Mononuclear cell (primary cell): Measurements from ENCODE around the gene LAMA1. TPM values are rescaled to one million over a fixed set of nuclear protein-coding genes. Genes with fewer than 3 reads are reported as not detected.

Source experiments
- H3K27me3 ChIP-seq: 2 replicates; pipeline ENCODE4 v1.6.0; 2011; ENCODE audit warnings: low read length, control low read depth; ENCODE audit not compliant: insufficient read depth
- H3K4me1 ChIP-seq: 2 replicates; pipeline ENCODE4 v1.5.1; 2011; ENCODE audit warnings: mild to moderate bottlenecking, low read length, control low read depth; ENCODE audit not compliant: insufficient read depth
- H3K4me3 ChIP-seq: 2 replicates; pipeline ENCODE4 v1.5.1; 2011; ENCODE audit warnings: mild to moderate bottlenecking, low read length, moderate library complexity
- H3K9me3 ChIP-seq: 2 replicates; pipeline ENCODE4 v1.5.1; 2011; ENCODE audit warnings: low read depth, mild to moderate bottlenecking, control low read depth, low read length
- total RNA-seq: library from RNA; depleted of rRNA; stranded (reverse); fragments of >200 nt; gene quantifications from one replicate; pipeline ENCODE4 v1.2.3, GENCODE V29; 2012

The LAMA1 gene
- total RNA-seq, 1 donor = not detected

DNA sequence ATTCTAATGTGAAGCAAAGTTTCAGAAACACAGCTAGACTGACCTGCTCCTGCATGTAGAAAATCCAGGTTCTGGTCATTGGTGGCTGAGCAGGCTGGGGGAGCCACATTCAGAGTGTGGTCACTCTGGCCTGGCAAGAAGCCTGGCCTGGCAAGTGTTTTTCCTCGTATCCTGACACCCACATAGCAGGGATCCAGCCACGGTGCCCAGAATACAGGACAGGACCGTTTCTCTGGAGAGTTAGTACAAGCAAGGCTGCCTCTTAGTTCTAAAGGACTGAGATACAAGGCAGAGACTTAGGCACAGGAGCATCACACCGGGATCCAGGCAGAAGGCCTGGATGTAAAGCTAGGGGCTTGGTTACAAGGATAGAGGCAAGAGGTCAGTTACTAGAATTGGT lies 4.8 kb upstream of the LAMA1 start:
- Histone ChIP-seq H3K4me1 (no peaks in the 10 kb centered on the region), H3K27me3 (peaks cover 16% of the 10 kb centered on the region), H3K9me3 (no peaks in the 10 kb centered on the region), H3K4me3 (no peak overlapping the region)

DNA sequence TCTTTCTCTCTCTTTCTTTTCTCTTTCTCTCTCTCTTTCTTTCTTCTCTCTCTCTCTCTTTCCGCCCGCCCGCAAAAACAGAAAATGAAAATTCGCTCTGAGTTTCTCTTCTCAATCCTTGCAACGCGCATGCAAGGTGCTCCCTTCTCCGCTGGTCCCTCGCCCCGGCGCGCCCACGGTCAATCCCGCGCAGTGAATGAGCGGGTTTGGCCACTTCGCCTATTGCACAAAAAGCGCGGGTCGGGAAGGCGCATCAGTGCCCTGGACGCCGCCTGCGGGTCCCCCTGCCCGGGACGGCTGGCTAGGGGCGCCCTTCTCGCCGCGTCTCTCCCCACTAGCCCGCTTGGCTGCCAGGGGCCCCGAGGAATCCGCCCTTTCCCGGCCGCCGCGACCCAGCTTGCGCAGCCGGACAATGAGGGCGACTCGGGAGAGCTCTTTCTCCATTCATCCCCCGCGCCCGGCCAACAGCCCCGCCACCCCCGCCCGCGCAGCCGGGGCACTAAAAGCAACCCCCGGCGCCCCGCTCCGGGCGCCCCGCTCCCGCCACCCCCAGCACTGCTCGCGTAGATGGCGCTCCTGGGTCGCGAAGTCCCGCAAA lies 706 bp downstream of the LAMA1 start:
- H3K27me3 ChIP-seq = peaks cover 42% of the 10 kb centered on the region
- no peaks in the 10 kb centered on the region for H3K9me3 ChIP-seq
- H3K4me1 ChIP-seq = no peaks in the 10 kb centered on the region
- no peak overlapping the region for H3K4me3 ChIP-seq

DNA sequence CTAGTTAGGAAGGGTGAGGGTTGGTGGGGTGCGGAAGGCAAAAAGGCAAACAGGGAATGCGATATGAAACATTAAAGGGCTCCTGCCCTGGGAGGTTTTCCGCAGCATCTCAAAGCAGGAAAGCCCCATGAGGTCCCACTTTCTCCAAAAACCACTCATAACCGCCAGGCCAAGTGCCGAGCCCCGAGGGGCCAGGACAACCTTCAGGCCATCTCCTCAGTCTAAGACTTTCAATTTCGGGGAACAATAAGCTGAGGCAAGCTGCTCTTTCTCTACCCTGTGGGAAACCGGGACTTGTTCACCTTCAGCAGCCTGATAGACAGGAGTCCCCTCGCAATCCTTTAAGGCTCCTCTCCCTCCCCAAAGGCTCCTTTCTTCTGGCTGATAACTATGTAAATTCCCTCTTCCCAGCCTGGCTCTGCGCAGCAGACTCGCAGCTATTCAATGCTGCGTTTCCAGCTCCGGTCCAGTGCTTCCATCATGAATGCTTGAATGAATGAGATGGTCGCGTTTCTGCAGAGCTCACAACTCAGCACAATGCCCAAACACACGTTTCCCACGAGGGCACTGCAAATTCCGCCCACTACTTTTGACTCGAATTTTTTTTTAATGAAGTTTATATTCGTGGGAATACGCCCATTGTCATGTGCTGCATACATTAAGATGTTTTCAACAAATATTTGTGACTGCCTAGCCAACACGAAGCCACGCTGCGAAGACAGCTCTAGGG lies 1.4 kb downstream of the LAMA1 start:
- Histone ChIP-seq H3K4me1 (no peaks in the 10 kb centered on the region), H3K9me3 (no peaks in the 10 kb centered on the region), H3K4me3 (no peak overlapping the region), H3K27me3 (peaks cover 42% of the 10 kb centered on the region)

DNA sequence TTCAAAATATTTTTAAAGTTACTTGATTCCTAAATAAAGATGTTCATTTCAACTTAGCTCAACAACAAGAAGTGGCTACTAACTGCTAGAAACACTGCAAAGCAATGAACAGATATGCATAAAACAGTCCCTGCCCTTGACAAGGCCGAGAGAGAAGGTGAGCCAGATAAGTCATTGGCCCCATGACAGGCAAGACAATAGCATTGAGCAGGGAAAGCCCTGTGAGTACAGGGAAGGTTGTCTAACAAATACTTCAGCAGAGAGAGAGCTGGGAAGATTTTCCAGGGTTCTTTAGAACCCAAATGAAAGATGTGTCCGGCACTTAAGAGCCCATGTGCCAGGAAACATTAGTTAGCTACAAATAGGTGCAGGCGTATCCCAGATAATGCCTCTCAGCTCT lies 4.7 kb downstream of the LAMA1 start:
- Histone ChIP-seq H3K4me1 (no peaks in the 10 kb centered on the region), H3K4me3 (no peak overlapping the region), H3K27me3 (peaks cover 26% of the 10 kb centered on the region), H3K9me3 (no peaks in the 10 kb centered on the region)

DNA sequence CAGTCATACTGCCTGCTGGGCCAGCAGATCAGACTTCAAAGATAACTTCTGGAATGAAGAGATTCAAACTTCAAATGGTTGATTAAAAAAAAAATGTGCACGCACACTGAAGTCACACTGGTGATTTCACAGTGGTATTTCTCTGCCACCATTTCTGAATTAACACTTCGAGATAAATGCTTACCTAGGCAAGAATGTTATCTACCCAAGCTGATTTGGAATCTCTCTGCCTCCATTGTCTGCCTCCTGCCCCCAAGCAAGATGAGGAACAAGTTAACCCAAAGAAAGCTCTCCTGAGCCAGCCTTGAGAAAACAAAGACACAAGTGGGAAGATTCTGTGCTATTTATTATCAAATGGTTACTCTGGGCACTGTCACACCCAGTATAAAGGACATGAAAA lies 6.5 kb downstream of the LAMA1 start:
- Histone ChIP-seq H3K9me3 (no peaks in the 10 kb centered on the region), H3K27me3 (peaks cover 19% of the 10 kb centered on the region), H3K4me3 (no peak overlapping the region), H3K4me1 (no peaks in the 10 kb centered on the region)

DNA sequence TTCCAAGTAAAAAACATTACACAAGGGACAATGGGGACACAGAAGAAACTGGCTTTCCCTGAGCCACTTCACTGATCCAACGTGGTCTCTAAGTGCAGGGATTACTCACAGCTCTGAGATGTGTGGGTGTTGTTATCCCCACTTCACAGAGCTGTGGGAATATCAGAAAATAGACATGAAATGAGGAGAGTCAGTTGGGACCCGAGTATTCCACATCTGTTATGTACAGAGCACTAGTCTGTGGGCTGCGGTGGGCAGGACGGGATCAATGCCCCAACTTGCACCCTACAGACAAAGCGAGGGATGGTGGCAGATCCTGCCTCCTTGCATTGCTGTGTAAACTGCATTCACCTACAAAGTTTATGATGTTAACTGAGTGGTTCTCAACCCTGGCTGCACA lies 11.7 kb downstream of the LAMA1 start:
- H3K9me3 ChIP-seq = no peaks in the 10 kb centered on the region
- H3K27me3 ChIP-seq = no peaks in the 10 kb centered on the region
- no peak overlapping the region for H3K4me3 ChIP-seq
- no peaks in the 10 kb centered on the region for H3K4me1 ChIP-seq

DNA sequence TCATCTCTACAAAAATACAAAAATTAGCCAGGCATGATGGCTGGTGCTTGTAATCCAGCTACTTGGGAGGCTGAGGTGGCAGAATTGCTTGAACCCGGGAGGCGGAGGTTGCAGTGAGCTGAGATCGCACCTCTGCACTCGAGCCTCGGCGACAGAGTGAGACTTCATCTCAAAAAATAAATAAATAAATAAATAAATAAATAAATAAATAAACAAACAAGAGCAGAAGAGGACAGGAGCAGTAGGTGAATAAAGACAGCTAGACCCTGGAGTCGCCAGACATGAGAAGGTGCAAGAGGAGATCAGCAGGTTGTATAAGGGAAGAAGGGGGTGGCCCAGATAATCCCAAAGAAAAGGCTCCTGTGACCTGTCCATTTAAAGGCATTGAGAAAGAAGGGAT lies 12.3 kb downstream of the LAMA1 start:
- Histone ChIP-seq H3K27me3 (no peaks in the 10 kb centered on the region), H3K4me3 (no peak overlapping the region), H3K4me1 (no peaks in the 10 kb centered on the region), H3K9me3 (no peaks in the 10 kb centered on the region)

DNA sequence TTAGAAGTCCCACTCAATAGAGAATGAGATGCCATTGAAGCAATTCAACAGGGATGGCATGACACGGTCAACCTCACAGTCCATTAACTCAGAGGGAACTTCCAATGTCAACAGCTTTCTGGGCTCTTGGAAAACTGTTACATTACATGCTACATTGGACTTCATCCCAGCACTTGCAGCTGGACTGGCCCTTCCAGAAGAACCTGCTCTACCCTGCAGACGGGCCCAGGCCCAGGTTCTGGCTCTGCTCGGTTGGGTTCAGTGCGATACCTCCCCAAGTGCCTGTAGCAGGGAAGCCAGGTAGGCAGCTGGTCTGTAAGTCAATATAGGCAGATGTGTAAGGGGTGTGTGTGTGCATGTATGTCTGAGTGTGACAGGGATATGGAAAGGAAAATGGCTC lies 12.9 kb downstream of the LAMA1 start:
- no peak overlapping the region for H3K4me3 ChIP-seq
- no peaks in the 10 kb centered on the region for H3K27me3 ChIP-seq
- no peaks in the 10 kb centered on the region for H3K9me3 ChIP-seq
- no peaks in the 10 kb centered on the region for H3K4me1 ChIP-seq

DNA sequence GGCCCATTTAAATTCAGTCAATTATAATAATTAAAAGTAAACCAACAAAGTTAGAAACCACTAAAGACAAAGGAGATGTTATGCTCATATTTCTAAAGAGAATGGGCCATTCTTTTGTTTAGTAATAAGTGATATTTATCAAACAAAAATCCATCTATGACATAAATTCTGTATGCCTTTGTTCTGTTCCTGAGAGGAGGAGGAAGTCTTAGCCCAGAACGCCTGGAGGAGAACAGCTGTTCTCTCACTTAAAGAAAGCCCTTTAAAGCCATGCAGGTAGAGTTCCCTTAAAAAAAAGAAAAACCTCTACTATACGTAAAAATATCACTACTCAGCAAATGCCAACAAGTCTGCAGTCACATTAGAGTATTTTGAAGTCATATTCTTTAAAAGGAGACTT lies 15.5 kb downstream of the LAMA1 start:
- no peaks in the 10 kb centered on the region for H3K9me3 ChIP-seq

DNA sequence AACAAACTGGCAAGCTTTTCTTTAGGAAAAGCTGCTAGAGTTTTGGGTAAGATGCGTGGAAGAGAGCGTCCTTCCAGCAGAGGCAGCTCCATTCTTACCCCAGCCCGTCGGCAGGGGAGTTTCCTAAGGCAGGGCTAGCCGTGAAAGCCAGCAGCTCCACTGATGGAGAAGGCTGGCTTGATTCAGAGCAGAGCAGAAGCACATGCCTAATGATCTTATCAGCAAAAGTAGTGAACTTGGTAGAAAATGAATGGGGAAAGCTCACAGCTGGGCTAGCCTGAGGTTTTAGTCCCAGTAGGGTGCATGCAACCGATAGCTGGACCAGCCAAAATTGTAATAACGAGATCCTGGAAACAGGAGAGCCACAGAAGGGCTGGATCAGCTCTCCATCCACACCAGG lies 20.8 kb downstream of the LAMA1 start:
- Histone ChIP-seq H3K4me3 (no peak overlapping the region), H3K9me3 (no peaks in the 10 kb centered on the region), H3K27me3 (no peaks in the 10 kb centered on the region), H3K4me1 (no peaks in the 10 kb centered on the region)

More for the DNA sequence above, 15.5 kb downstream of the LAMA1 start:
- Histone ChIP-seq H3K4me3 (no peak overlapping the region), H3K4me1 (no peaks in the 10 kb centered on the region), H3K27me3 (no peaks in the 10 kb centered on the region)

DNA sequence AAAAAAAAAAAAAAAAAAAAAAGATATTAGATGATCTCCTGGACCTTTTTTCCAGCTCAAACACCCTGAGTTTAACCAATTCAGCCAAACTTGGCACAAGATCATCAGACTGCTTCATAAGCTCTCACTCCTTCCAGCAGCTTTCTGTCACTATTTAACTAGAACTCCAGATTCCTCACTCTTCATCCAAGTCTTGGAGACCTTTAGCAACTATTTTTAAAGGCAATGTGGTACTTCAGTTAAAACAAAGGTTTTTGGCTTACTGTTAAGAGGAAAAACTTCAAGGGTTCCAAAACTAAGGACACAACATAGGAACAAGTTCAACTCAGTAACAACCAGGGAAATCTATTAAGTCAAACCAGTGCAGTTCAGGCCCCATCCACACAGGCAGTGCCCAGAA lies 23.2 kb downstream of the LAMA1 start:
- Histone ChIP-seq H3K4me3 (no peak overlapping the region), H3K27me3 (no peaks in the 10 kb centered on the region), H3K4me1 (no peaks in the 10 kb centered on the region), H3K9me3 (no peaks in the 10 kb centered on the region)

DNA sequence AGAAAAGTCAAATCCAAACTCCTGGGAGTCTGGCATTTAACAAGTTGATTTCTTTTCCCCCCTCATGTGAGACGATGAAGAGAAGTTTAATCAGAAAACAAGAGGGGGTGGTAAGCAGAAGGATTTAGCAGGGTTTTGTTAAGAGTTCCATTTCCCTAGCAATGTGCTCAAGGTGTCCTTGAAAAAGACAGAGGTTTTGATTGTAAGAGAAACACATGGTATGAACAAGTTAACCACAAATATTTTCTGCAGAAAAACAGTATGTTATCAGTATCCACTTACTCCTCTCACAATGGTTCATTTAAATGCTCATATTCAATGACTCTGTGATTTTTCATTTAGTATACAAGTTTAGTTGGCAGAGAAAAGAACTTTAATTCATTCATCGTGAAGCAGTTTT lies 26.8 kb downstream of the LAMA1 start:
- no peak overlapping the region for H3K4me3 ChIP-seq
- no peaks in the 10 kb centered on the region for H3K4me1 ChIP-seq
- no peaks in the 10 kb centered on the region for H3K27me3 ChIP-seq
- no peaks in the 10 kb centered on the region for H3K9me3 ChIP-seq

DNA sequence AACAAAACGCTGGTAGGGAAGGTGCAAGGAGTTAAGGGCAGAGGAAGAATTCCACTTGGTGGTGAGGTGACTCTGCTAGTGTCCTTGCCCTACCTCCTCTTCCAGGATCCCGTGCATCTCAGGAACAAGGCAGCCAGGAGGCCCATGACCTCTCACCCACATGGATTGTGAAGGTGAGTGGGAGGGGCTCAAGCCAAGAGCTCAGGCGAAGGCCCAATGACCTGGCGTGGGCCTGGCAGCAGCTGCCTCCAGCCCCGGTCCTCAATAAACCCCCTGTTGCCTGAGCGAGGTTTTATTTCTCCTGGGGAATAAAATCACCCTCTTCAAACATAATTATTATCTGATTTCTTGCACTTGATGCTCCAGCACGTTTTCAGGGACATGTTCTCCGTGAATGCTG lies 28.2 kb downstream of the LAMA1 start:
- Histone ChIP-seq H3K27me3 (no peaks in the 10 kb centered on the region), H3K9me3 (no peaks in the 10 kb centered on the region), H3K4me3 (no peak overlapping the region), H3K4me1 (no peaks in the 10 kb centered on the region)

DNA sequence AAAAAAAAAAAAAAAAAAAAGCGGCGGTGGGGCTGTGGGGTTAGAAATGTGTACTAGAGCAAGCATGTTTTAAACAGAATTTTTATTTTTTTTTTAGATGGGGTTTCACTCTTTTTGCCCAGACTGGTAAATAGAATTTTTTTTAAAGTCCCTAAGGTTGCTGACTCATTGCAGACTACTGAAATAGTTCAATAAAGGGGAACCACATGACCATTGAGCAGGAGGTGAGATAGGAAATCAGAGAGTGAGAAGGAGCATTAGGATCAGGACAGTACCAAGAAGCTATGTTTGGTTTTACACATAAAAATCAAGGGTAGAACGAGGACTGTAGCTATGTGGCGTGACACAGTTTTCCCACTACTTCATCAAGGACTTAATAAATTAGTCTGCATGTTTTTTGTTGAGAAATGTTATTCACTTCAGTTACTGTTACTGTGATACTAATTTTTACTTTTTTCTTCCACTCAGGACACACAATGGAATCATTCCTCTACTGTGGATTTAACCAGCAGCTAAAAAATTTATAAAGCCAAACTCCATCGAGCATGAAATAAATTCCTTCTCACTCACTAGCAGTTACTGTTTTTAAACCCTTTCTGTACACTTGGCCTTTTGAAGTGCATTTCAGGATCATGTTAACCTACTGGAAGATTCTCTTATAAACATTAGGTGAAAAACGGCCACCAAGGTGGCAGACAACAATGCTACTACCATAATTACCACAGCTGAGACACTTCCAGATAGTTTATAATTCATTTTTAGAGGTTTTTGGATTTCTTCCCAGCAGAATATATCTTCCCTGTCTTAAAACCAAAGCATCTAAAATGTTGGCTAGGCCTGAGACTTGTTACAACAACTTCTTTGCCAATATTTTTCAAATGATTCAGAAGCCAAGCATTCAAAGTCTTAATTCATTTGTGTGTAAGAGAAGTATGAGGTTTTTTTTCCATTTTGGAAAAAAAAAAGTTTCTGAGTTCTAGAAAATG lies 33.2 kb downstream of the LAMA1 start:
- no peaks in the 10 kb centered on the region for H3K27me3 ChIP-seq
- H3K9me3 ChIP-seq = no peaks in the 10 kb centered on the region
- H3K4me1 ChIP-seq = no peaks in the 10 kb centered on the region
- H3K4me3 ChIP-seq = no peak overlapping the region

DNA sequence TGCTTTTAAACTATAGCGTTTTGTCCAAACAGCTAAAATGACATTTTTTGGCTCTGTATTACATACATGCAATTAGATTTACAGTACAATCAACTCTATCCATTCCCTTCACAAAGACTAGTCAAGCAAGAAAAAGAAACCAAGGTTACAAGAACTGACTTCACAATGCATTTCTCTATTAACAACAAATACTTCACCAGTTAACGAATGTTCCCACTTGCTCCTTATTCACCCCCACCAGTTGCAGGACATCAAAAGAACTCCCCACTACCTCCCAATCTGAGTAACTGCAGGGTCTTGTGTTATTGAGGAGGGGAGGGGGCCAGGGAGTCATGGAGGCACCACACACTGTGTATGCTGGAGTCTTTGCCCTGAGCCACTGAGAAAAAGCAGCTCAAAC lies 34.9 kb downstream of the LAMA1 start:
- H3K4me3 ChIP-seq = no peak overlapping the region
- H3K27me3 ChIP-seq = no peaks in the 10 kb centered on the region
- no peaks in the 10 kb centered on the region for H3K9me3 ChIP-seq
- no peaks in the 10 kb centered on the region for H3K4me1 ChIP-seq
